ENCODE data around the gene NDUFAF8.
A peak's percentile ranks its signal among the peaks of the same experiment; 100 is the strongest.

Gene NDUFAF8

DNA sequence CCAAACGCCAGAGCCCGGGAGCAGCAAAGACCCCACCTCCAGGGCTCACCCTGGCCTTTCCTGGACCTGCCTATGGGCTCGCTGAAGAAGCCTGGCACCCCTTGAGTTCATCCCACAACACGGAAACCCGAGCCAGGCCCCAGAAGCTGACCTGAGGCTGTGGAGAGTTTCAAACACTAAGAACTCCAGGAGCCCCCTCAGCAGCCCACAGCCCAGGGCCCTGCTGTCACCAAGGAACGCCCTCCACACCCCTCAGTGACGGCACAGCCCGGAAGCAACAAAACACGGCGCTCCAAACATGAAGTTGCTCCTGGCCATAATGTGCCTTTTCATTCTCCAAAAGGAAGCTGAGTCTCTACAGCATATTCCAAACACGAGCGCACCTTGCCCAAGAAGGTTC, 46.8 kb downstream of the NDUFAF8 start:
- ChIA-PET POLR2A (ENCODE audit: low non-redundant PET) (no interaction called here), CTCF (no interaction called here)
- TF ChIP-seq, protein P1, sequence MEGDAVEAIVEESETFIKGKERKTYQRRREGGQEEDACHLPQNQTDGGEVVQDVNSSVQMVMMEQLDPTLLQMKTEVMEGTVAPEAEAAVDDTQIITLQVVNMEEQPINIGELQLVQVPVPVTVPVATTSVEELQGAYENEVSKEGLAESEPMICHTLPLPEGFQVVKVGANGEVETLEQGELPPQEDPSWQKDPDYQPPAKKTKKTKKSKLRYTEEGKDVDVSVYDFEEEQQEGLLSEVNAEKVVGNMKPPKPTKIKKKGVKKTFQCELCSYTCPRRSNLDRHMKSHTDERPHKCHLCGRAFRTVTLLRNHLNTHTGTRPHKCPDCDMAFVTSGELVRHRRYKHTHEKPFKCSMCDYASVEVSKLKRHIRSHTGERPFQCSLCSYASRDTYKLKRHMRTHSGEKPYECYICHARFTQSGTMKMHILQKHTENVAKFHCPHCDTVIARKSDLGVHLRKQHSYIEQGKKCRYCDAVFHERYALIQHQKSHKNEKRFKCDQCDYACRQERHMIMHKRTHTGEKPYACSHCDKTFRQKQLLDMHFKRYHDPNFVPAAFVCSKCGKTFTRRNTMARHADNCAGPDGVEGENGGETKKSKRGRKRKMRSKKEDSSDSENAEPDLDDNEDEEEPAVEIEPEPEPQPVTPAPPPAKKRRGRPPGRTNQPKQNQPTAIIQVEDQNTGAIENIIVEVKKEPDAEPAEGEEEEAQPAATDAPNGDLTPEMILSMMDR (conservative IDR thresholded peaks at IDR 0.05; ENCODE audit: low read depth): no peak
- no peak for DNase-seq (ENCODE audit: low spot score)
- peak overlapping the region; percentile 32 for H3K27ac ChIP-seq

GRCh38 chr17:81286491-81287145, 47.5 kb downstream of the NDUFAF8 start:
- CTCF ChIA-PET: no interaction called here
- TF ChIP-seq, protein P1 (conservative IDR thresholded peaks at IDR 0.05; ENCODE audit: low read depth): no peak
- POLR2A ChIA-PET (ENCODE audit: low non-redundant PET): no interaction called here
- H3K27ac ChIP-seq: peak overlapping the region; percentile 32
- DNase-seq (ENCODE audit: low spot score): no peak

DNA sequence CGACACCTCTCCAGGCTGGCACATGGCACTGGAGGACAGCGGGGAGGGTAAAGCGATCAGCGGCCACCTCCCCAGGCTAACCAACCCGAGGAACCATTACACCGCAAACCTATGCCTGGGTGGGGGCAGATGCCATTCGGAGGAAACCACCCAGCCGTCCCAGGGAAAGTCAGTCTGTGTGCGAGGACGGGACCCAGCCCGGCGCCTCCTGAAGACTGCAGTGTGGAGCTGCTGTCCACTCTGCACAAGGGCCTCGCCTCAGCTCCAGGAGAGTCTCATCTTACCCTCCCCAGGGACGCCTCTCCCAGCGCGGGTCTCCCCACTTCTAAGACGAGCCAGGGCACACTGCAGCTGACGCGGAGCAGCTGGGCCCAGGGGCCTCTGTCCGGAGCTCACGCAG, 48.0 kb downstream of the NDUFAF8 start:
- CTCF ChIA-PET: interaction anchor here (0.6 kb wide), 1 partner anchor 112 kb away, joined by 4 read pairs; no protein-coding TSS in a partner anchor
- TF ChIP-seq, protein P1 (conservative IDR thresholded peaks at IDR 0.05; ENCODE audit: low read depth): no peak
- POLR2A ChIA-PET (ENCODE audit: low non-redundant PET): no interaction called here
- DNase-seq (ENCODE audit: low spot score): no peak
- H3K27ac ChIP-seq: peak overlapping the region; percentile 47

- TF ChIP-seq, protein P1 (conservative IDR thresholded peaks at IDR 0.05; ENCODE audit: low read depth): no peak
- CTCF ChIA-PET: interaction anchor here (0.6 to 0.7 kb wide), 3 partner anchors 111 to 342 kb away, joined by 3 to 4 read pairs (median 3); no protein-coding TSS in a partner anchor
- H3K27ac ChIP-seq: peak overlapping the region; percentile 47
- POLR2A ChIA-PET (ENCODE audit: low non-redundant PET): no interaction called here
- DNase-seq (ENCODE audit: low spot score): no peak
Measured at GRCh38 chr17:81287741-81288430, 48.8 kb downstream of the NDUFAF8 start.

GRCh38 chr17:81288715-81289114, 49.6 kb downstream of the NDUFAF8 start:
- POLR2A ChIA-PET (ENCODE audit: low non-redundant PET): no interaction called here
- H3K27ac ChIP-seq: peak overlapping the region; percentile 47
- TF ChIP-seq, protein P1 (conservative IDR thresholded peaks at IDR 0.05; ENCODE audit: low read depth): no peak
- CTCF ChIA-PET: interaction anchor here (0.6 to 0.9 kb wide), 4 partner anchors 57 to 331 kb away, joined by 3 to 5 read pairs (median 4); no protein-coding TSS in a partner anchor
- DNase-seq (ENCODE audit: low spot score): no peak

GRCh38 chr17:81289627-81290026, 50.5 kb downstream of the NDUFAF8 start:
- ChIA-PET CTCF (interaction anchor here (0.7 to 0.9 kb wide), 2 partner anchors 190 to 195 kb away, joined by 3 to 4 read pairs; no protein-coding TSS in a partner anchor), POLR2A (ENCODE audit: low non-redundant PET) (no interaction called here)
- peak overlapping the region; percentile 47 for H3K27ac ChIP-seq
- DNase-seq (ENCODE audit: low spot score): no peak
- TF ChIP-seq, protein P1 (conservative IDR thresholded peaks at IDR 0.05; ENCODE audit: low read depth): no peak
